Measurements from ENCODE around the gene CACUL1. TPM values are rescaled to one million over a fixed set of nuclear protein-coding genes. Genes with fewer than 3 reads are reported as not detected.
"Not testable (repeated sequence)": the region's sequence is repeated elsewhere in the genome, so short reads cannot be mapped to it uniquely, and the experiment has no call there.

Gene CACUL1
- total RNA-seq, 1 donor from 2014 or later: 42.4 TPM

DNA sequence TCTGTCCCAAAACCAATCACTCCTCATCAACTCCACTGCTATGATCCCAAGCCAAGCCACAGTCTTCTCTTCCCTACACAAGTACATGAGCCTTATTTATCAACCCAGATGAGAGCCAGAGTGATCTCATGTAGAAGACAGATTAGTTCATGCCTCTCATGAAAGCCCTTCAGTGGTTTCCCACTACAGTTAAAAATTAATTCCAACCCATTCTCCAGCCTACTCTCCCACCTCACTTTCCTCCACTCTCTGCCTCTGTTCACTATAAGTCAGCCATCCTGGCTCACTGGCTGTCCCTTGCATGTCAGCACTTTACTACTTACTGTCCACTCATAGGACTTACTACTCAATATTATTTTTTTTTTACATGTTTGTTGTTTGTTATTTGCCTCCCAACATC is 67.3 kb downstream of the CACUL1 start:
- no peak for DNase-seq

DNA sequence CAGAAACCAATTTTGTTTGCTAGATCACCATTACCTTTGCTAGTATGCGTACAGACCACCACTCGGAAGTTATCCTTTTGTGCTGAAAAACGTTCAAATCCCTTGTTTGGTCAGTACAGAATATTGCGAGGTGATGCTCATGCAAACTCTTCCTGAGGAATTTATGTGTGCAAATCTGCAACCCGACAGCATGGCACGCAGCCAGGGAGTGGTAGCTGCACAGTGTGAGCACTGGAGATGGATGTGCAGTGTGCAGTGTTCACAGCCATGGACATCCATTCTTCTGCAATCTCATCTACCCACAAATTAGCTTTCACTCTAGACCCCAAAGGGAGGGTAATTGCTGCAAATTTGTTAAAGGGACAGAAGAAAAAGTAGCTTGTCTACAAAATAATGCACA is 72.2 kb downstream of the CACUL1 start:
- DNase-seq: no peak

DNA sequence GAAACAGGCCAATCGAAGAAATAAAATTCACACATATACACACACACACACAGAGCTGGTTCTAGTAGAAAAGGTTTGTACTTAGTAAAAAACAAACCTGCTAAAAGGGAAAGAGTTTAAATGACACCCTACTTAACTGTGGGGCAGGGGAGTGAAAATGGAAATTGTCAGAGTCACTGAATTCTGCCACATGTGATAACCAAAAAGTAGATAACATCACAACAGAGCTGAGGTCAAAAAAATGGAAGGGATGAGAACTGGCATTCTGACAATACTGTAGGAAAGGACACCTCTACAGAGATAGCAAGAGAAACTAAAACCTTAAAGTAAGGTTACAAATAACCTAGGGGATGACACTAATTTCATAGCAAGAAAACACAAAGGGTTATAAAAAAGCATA is 74.6 kb downstream of the CACUL1 start:
- no peak for DNase-seq

DNA sequence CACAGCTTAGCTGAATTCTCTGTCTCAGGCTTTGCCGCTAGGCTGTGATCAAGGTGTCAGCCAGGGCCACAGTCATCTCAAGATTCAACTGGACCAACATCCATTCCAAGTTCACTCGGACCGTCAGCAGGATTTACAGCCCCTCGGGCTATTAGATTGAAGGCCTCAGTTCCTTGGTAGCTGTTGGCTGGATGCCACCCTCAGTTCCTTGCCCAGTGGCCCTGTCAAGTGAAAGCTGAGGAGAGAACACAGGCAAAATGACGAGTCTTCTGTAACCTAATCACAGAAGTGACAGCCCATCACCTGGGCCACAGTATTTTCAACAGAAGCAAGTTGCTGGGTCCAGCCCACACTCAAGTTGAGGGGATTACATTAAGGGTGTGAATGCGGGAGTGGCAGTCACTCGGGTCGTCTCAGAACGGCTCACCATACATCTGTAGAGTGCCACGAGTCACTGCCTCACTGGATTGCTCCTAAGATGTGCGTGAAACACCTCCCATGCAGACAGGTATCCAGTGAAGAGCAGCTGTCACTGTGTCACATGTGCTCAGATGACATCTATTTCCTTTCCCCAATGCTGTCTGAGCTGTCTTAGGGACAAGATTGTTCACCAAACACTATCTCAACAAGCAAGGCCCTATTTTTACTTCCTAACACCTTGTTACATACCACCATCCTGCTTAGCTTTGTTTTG is 80.4 kb downstream of the CACUL1 start:
- DNase-seq: no peak

DNA sequence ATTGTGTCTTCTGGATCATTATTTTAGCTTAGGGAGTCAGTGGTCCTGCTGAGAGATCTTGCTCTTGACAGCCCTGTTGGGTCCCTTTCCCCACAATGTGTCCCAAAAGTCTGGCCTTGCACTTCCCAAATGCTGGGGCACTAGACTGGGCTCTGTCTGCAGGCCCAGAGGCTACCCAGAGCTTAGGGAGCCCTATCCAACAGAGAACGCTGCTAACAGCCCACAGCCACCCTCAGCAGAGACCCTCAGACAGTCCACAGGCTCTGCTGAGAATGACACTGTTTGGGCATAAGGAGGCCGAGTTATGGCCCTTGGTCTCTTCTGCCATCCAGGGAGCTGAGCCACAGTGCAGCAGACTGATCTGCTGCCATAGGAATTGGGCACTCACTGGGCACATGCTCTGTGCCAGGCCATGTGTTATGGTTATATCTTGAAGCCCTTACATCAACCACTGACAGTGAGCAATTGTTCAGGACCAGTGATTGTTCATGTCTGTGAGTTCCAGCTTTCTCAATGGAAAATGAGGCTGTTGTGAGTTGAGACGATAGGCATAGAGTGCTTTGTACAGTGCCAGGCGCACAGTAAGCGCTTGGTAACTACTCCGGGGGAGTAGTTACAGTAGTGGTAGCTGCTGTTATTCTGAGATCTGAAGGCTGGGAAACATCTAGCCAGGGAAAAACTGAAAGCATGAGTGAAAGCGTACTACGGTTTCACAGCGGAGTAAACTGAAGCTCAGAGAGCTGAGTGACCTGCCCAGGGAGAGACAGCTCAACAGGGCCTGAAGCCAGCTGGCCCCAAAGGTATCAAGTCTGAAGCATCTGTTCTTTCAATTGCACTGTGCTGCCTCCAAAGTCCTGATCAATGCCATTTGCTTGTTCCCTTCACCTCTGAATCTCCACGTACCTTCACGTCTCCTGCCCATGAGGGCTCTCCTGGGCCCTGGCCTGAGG is 81.7 kb downstream of the CACUL1 start:
- peak; percentile 75 for DNase-seq

DNA sequence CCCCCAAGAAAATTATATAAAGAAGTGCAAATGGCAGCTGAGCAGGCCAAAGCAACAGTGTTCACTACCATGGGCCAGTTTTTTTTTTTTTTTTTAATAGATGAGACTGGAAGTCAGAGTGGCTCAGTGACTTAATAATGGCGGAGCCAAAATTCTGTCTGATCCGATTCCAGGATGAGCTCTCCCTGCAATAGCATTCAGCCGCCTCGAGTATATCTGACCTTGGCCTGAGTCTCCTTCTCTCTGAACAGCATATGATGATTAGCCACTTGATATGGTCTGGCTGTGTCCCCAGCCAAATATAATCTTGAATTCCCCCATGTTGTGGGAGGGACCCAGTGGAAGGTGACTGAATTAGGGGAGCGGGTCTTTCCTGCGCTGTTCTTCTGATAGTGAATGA is 82.6 kb downstream of the CACUL1 start:
- no peak for DNase-seq

DNA sequence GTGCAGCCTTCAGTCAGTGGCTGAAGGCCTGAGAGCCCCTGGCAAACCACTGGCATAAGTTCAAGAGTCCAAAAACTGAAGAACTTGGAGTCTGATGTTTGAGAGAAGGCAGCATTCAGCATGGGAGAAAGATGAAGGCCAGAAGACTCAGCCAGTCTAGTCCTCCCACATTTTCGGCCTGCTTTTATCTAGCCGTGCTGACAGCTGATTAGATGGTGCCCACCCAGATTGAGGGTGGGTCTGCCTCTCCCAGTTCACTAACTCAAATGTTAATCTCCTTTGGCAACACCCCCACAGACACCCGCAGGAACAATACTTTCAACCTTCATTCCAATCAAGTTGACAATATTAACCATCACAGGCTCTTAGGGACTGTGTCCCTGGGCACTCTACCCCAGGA is 83.5 kb downstream of the CACUL1 start:
- not testable (repeated sequence) for DNase-seq

DNA sequence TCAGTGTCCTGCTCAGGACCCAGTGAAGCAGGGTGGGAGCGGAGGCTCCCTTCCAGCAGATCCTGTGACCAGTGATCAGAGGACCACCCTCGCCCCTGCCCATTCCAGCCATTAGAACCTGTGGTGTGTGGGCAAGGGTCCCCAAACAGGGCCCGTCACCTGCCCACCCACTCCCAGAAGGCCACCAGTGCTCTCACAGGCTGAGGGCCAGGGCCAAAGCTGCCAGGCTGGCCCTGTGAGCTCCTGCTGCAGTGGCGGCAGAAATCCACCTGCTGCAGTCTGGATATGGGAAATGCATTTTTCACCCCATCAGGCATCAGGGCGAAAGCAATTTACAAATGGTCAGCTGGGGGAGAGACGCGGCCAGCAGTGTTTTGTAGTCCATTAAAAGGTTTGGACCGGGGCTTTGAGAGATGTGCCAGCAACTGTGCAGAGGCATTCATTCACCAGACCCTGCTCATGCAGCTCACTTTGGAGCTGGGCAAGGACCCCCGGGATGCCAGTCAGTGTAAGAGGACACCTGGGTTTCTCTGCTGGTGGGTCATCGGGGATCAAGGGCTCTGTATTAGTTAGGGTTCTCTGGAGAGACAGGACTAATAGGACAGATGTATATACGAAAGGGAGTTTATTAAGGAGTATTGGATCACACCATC is 84.2 kb downstream of the CACUL1 start:
- DNase-seq: no peak

DNA sequence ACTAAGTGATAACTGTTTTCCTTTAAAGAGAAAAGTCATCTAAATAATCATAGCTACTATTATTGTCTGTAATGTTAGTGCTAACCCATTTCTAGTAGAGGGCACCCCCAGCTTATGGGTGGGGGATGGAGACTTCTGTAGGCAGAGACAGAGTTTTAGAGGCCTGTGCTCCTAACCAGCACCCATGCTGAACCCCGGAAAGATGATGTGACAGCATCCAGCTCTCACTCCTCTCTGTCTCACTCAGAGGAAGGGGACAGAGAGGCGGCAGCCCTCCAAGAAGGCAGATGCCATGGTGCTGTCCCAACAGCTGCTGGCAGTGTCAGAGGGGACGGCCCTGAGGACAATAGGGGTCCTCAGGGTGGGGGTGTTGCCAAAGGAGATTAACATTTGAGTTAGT is 84.9 kb downstream of the CACUL1 start:
- DNase-seq: no peak

DNA sequence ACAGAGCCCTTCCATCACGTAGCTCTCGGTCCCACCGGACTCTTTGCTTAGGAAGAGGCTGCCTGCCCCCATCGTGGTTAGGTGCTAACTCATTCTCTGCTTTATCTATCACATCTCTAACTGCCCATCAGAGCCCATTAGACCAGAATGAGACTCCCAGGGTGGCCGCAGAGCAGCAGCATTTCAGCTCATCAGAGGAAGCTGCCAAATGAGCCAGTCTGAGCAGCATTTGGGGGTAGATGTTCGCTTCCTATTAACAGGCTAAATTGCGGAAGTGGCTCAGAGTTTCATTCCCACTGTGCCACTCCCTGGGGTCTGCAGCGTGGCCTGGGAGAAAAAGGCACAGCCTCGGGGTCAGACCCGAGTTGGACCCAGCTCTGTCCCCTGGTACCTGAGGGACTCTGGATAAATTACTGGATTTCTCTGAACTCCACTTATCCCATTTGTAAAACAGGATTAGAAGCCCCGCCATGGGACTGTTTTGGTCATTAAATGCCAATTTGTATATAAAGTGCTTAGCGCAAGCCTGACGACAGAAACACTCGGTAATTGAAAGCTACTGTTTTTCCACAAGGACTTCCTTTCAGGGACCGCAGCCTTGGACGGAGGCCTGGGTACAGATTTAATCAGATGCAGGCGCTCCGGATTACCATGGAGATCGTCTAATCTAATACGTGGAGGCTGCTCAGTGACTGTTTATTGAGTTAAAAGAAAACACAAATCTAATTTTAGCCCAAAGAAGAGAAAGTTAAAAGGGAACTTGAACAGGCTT is 85.6 kb downstream of the CACUL1 start:
- DNase-seq: peak; percentile 32

DNA sequence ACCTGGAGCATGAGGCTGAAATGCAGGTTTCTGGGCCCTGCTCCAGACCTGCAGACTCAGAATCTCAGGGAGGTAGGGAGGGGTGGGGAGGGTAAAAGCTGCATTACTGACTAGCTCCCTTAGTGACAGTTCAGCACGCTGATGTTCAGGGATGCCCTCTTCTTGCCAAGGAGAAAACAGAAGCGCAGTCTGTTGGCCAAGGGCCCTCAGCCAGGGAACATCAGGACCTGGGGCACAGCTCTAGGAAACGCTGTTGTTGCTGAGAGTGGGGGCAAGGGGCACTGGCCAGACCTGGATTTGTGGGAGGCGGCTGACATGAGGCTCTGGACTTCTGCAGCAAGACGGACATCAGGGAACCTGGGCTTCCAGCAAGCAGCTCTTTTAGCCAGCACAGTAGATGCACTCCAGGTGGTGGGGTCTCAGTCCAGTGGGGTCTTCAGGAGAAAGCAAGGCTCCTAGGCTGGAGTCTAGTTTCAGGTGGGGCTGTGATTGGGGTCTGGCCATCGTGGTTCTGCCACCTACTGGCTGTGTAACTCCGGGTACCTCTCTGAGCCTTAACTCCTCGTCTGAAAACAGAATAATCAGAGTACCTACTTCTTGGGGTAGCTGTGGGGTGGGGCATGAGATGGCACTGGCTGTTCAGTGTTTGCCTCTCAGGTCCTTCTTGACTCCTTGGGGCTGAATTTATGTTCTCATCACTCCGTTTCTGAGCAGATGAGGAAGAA is 86.4 kb downstream of the CACUL1 start:
- DNase-seq: no peak

DNA sequence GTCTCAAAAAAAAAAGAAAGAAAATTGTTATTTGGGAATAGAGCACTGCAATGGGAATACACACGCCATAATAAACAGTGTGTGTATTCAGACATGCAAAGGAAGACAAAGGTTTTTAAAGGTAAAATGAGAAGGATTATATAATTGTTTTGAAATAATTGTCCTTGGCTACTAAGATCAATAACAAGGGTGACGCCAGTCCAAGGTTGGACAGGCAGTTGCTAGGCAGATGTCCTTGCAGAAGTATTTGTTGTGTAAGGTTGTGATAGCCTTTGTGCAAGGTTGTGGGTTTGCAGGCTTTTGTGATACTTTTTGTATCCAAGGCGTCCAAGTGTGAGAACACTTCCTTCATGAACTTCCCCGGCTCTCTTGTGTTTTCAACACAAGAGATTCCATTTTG is 87.0 kb downstream of the CACUL1 start:
- no peak for DNase-seq

DNA sequence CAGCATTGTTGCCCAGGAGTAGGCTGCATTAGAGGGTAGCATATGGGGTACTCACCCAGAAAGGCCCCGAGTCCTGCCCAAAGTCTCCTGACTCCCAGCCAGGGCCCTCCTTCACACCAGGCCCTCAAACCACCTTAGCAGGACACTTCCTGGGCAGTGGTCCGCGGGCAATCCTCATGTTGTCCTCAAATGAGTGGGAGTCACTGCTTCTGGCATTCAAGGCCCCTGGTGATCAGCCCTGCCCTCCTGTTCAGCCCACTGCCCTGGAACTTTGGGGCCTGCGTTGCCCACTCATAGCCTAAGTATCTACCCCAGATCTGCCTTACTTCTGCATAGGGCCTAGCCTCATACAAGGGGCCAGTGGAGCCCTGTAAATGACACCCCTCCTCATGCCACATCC is 88.4 kb downstream of the CACUL1 start:
- no peak for DNase-seq

DNA sequence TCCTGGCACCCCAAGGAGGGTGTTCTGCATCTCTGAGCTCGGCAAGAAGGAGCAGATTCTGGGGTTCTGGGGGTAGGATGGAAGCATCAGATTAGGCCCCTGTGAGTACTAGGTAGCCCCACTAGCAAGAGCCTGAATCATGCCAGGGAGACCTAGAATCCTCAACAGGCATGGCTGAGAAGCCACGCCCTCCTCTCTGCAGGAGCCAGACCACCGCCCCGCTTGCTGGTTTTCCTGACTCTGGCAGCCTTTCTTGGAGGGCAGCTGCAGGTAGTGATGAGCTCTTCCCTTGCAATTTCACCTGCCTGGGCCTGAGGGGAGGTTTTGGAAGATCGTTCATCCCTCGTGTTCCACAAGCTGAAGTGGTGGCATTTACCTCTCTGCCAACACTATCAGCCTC is 90.4 kb downstream of the CACUL1 start:
- no peak for DNase-seq

DNA sequence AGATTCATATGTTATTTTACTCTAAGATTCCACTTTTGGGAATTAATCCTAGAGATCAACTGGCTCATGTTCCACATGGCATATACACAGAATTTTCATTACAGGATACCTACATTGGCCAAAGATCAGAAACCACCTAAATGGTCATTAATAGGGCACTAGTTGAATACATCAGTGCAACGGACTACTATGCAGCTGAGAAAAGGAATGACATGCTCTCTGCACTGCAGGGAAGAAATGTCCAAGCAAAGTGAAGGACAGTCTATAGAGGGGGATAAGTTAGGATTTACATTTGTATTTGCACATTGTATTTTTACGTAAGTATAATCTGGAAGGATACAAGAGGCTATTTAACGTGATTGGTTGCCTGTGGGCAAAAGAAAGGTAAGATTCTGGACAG is 91.6 kb downstream of the CACUL1 start:
- no peak for DNase-seq

DNA sequence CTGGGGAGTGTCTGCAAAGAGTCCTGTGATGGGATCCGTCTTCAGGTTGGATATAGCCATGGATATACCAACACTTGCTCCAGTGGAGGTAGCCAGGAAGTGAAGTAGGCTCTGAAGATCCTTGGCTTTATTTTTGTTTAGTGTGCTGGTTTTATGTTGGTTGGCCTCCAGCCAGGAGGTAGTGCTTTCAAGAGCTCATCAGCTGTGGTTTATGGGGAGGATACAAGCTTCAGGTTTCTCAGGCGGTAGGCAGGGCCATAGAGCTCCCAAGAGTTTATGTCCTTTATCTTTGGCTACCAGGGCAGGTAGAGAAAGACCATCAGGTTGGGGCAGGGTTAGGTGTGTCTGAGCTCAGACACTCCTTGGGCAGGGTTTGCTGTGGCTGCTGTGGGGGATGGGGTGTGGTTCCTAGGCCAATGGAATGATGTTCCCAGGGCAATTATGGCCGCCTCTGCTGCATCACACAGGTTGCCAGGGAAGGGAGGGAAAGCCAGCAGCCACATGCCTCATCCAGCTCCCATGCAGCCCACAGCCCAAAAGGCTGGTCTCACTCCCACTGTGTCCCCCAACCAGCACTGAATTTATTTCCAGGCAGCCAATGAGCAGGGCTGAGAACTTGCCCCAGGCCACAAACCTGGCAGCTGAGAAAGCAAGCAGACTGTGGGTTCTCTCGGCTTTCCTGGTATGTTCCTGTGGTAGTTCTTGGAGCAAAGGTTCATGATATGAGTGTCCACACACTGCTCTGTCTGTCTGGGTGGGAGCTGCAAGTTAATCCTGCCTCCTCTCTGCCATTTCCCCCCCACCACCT is 92.3 kb downstream of the CACUL1 start:
- no peak for DNase-seq

DNA sequence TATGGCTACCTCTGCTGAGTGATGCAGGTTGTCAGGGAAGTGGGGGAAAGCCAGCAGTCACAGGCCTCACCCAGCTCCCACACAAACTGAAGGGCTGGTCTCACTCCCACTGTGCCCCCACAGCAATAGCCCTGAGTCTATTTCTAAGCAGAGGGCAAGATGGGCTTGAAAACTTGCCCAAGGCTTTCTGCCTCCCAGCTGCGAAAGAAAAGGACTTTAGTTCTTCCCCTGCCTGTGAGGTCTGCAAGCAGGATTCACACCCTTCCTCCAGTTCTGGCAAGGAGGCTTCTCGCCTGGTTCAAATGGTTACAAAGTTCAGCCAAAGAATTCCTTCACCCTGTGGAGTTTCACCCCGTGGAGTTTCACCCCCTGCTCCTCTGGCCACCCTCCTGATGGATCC is 96.0 kb downstream of the CACUL1 start:
- no peak for DNase-seq

DNA sequence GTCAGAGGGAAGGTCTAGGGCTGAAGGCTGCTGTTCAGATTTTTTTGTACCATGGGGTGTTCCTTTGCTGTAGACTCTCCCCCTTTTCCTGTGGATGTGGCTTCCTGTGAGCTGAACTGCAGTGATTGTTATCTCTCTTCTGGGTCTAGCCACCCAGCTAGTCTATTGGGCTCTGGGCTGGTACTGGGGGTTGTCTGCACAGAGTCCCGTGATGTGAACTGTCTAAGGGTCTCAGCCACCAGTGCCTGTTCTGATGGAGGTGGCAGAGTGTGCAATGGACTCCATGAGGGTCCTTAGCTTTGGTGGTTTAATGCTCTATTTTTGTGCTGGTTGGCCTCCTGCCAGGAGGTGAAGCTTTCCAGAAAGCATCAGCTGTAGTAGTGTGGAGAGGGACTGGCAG is 96.6 kb downstream of the CACUL1 start:
- not testable (repeated sequence) for DNase-seq

DNA sequence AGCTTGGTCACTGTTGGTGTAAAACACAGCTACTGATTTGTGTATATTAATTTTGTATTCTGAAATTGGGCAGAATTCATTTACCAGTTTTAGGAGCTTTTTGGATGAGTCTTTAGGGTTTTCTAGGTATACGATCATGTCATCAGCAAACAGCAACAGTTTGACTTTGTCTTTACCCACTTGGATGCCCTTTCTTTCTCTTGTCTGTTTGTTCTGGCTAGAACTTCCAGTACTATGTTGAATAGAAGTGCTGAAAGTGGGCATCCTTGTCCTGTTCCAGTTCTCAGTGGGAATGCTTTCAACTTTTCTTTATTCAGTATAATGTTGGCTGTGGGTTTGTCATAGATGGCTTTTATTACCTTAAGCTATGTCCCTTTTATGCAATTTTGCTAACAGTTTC is 109.5 kb downstream of the CACUL1 start:
- DNase-seq: not testable (repeated sequence)

DNA sequence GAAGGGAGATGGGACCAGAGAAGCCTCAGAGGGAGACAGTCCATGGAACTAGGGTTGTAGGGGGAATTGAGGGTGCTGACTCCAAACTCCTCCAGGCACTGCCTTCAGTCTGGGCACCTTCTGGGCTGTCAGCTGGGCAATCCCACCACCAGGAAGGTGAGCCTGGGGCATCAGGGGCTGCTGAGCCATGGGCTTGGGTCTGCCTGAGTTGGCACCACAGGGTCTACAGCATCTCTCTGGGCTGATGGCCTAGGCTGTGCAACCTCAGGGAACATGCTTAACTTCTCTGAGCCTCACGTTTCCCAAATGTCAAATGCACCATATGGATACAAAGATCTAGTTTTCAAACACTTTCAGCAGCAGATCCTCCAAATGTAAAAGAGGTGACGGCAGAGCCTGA is 112.5 kb downstream of the CACUL1 start:
- DNase-seq: no peak

DNA sequence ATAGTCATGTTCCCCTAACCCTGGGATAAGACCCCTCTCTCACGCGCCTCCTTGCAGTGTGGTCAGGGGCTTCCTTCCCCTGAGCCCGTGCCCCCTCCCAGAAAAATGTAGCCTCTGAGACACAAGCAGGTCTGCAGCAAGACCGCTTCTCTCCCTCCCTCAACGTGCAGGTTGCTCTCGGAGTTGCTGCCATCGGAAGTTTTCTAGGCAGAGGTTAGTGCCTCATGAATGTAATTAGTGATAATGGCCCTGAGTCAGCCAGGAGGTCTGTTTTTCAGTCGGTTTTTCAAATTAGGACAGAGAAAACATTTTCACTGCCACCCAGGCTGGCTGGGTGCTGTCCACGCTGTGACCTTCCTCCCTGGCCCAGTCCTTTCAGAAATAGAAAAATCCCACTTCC is 116.1 kb downstream of the CACUL1 start:
- no peak for DNase-seq
